ENCODE data around the gene HEXIM1.
A peak's percentile ranks its signal among the peaks of the same experiment; 100 is the strongest.
"Not testable (repeated sequence)": the region's sequence is repeated elsewhere in the genome, so short reads cannot be mapped to it uniquely, and the experiment has no call there.

Gene HEXIM1

DNA sequence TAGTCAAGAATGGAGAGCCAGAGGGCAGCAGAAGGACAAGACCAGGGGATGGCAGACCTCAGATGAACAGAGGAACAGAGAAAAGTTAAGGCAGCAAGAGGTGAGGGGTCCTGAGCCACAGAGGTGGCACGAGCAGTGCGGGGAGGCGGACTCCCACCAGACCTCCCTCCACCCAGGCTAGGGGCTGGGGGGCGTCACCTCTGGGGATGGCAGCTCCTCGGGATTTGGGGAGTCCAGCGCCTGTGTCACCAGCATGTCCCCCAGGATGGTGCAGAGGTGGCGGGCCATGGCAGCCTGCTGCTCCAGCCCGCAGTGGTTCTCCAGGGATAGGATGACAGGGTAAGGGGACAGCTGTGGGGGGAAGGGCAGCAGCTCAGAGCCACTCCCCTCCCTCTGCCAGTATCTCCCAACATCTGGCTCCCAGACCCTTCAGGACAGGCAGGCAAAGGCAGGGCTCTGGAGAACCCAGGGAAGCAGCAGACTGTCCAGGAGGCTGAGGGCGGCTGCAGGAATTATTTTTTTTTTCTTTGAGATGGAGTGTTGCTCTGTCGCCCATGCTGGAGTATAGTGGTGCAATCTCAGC is 31.8 kb upstream of the HEXIM1 start:
- Histone ChIP-seq H3K4me1 (ENCODE audit: control insufficient read depth, insufficient read depth, low read length) (peaks cover under 1% of the 10 kb centered on the region), H3K36me3 (ENCODE audit: control insufficient read depth, insufficient read depth, low read length) (peaks cover 26% of the 10 kb centered on the region), H3K4me3 (ENCODE audit: low read length) (no peak overlapping the region), H3K9ac (ENCODE audit: low read length) (no peak overlapping the region), H3K27me3 (ENCODE audit: control insufficient read depth, insufficient read depth, low read length) (no peaks in the 10 kb centered on the region), H3K27ac (ENCODE audit: low read depth, low read length) (no peak overlapping the region)

- no peak overlapping the region for H3K27ac ChIP-seq (ENCODE audit: low read depth, low read length)
- H3K27me3 ChIP-seq (ENCODE audit: control insufficient read depth, insufficient read depth, low read length), result no peaks in the 10 kb centered on the region
- no peaks in the 10 kb centered on the region for H3K4me1 ChIP-seq (ENCODE audit: control insufficient read depth, insufficient read depth, low read length)
- H3K36me3 ChIP-seq (ENCODE audit: control insufficient read depth, insufficient read depth, low read length), result peaks cover 26% of the 10 kb centered on the region
- no peak overlapping the region for H3K4me3 ChIP-seq (ENCODE audit: low read length)
- H3K9ac ChIP-seq (ENCODE audit: low read length), result no peak overlapping the region
Measured at GRCh38 chr17:45117334-45117733, 30.9 kb upstream of the HEXIM1 start.

- no peaks in the 10 kb centered on the region for H3K4me1 ChIP-seq (ENCODE audit: control insufficient read depth, insufficient read depth, low read length)
- H3K4me3 ChIP-seq (ENCODE audit: low read length), result no peak overlapping the region
- H3K27me3 ChIP-seq (ENCODE audit: control insufficient read depth, insufficient read depth, low read length), result no peaks in the 10 kb centered on the region
- no peak overlapping the region for H3K9ac ChIP-seq (ENCODE audit: low read length)
- peaks cover 24% of the 10 kb centered on the region for H3K36me3 ChIP-seq (ENCODE audit: control insufficient read depth, insufficient read depth, low read length)
- no peak overlapping the region for H3K27ac ChIP-seq (ENCODE audit: low read depth, low read length)
Measured at GRCh38 chr17:45117848-45118646, 30.2 kb upstream of the HEXIM1 start.

GRCh38 chr17:45118691-45119090 is 29.6 kb upstream of the HEXIM1 start:
- no peaks in the 10 kb centered on the region for H3K27me3 ChIP-seq (ENCODE audit: control insufficient read depth, insufficient read depth, low read length)
- H3K36me3 ChIP-seq (ENCODE audit: control insufficient read depth, insufficient read depth, low read length), result peaks cover 18% of the 10 kb centered on the region
- no peak overlapping the region for H3K9ac ChIP-seq (ENCODE audit: low read length)
- H3K4me1 ChIP-seq (ENCODE audit: control insufficient read depth, insufficient read depth, low read length), result no peaks in the 10 kb centered on the region
- H3K27ac ChIP-seq (ENCODE audit: low read depth, low read length), result no peak overlapping the region
- no peak overlapping the region for H3K4me3 ChIP-seq (ENCODE audit: low read length)

- H3K36me3 ChIP-seq (ENCODE audit: control insufficient read depth, insufficient read depth, low read length), result peaks cover 14% of the 10 kb centered on the region
- no peak overlapping the region for H3K4me3 ChIP-seq (ENCODE audit: low read length)
- H3K27me3 ChIP-seq (ENCODE audit: control insufficient read depth, insufficient read depth, low read length), result no peaks in the 10 kb centered on the region
- H3K4me1 ChIP-seq (ENCODE audit: control insufficient read depth, insufficient read depth, low read length), result no peaks in the 10 kb centered on the region
- H3K27ac ChIP-seq (ENCODE audit: low read depth, low read length), result no peak overlapping the region
- no peak overlapping the region for H3K9ac ChIP-seq (ENCODE audit: low read length)
Measured at GRCh38 chr17:45119964-45120363, 28.3 kb upstream of the HEXIM1 start.

- Histone ChIP-seq H3K36me3 (ENCODE audit: control insufficient read depth, insufficient read depth, low read length) (peaks cover 14% of the 10 kb centered on the region), H3K27me3 (ENCODE audit: control insufficient read depth, insufficient read depth, low read length) (no peaks in the 10 kb centered on the region), H3K4me1 (ENCODE audit: control insufficient read depth, insufficient read depth, low read length) (no peaks in the 10 kb centered on the region), H3K9ac (ENCODE audit: low read length) (no peak overlapping the region), H3K27ac (ENCODE audit: low read depth, low read length) (no peak overlapping the region), H3K4me3 (ENCODE audit: low read length) (no peak overlapping the region)
Measured at GRCh38 chr17:45120558-45120957, 27.7 kb upstream of the HEXIM1 start.

DNA sequence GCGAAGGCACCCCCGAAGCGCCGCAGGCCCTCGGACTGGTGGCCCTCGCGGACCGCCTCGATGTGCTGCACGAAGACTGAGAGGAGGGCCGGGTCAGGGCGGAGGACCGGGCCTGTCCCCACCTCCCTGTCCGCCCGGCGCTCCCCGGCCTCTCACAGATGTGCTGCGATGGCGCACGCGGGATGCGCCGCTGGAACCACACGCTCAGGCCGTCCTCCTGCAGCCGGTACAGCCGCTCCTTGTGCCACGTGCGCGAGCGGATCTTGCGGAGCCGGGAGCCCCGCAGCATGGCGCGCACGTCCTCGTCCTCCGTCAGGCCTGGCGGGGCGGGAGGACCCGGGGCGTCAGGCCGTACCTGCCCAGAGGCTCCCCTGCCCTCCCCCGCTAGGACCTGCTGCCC is 27.2 kb upstream of the HEXIM1 start:
- Histone ChIP-seq H3K27me3 (ENCODE audit: control insufficient read depth, insufficient read depth, low read length) (no peaks in the 10 kb centered on the region), H3K9ac (ENCODE audit: low read length) (no peak overlapping the region), H3K4me1 (ENCODE audit: control insufficient read depth, insufficient read depth, low read length) (no peaks in the 10 kb centered on the region), H3K4me3 (ENCODE audit: low read length) (no peak overlapping the region), H3K27ac (ENCODE audit: low read depth, low read length) (no peak overlapping the region), H3K36me3 (ENCODE audit: control insufficient read depth, insufficient read depth, low read length) (peaks cover 14% of the 10 kb centered on the region)

- no peak overlapping the region for H3K9ac ChIP-seq (ENCODE audit: low read length)
- H3K4me3 ChIP-seq (ENCODE audit: low read length), result no peak overlapping the region
- peaks cover 4% of the 10 kb centered on the region for H3K36me3 ChIP-seq (ENCODE audit: control insufficient read depth, insufficient read depth, low read length)
- peaks cover 12% of the 10 kb centered on the region for H3K4me1 ChIP-seq (ENCODE audit: control insufficient read depth, insufficient read depth, low read length)
- no peak overlapping the region for H3K27ac ChIP-seq (ENCODE audit: low read depth, low read length)
- no peaks in the 10 kb centered on the region for H3K27me3 ChIP-seq (ENCODE audit: control insufficient read depth, insufficient read depth, low read length)
Measured at GRCh38 chr17:45123076-45123770, 25.1 kb upstream of the HEXIM1 start.

DNA sequence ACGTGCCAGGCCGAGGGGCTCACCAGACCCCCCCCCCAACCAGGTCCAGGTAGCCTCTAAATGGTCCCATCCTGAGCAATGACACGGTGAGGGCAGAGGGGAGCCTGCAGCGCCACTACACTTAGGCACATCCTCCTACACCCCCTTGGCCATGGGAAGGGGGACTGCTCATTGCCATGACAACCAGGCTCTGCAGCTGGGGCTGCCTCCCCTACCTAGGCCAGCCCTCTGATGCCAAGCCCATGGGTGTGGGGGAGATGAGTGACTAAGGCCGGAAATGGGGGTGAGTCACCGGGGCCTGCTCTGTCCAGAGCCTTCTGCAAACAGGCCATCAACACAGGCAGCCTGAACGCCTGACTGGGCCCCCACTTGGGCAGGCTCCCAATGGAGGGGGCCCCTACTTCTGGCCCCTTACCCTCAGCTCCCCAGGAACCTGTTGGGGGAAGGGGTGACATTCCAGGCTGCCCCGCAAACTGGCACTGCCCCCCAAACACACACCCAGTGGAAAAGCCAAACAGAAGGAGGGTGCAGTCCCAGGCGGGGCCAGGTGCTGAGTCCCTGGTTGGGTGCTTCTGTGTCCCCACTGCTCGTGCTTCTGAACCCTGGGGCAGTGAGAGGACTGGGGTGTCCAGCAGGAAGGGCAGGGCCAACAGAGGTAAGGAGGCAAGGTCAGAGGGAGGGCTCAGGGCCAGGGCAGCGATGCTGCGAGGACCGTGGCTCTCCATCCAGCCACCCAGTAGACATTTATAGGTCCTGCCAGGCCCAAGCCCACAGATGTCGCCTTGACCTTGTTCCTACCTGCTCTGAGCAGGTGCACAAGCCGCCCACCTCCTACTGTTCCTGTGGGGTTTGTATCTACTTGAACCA is 24.1 kb upstream of the HEXIM1 start:
- Histone ChIP-seq H3K36me3 (ENCODE audit: control insufficient read depth, insufficient read depth, low read length) (no peaks in the 10 kb centered on the region), H3K27me3 (ENCODE audit: control insufficient read depth, insufficient read depth, low read length) (no peaks in the 10 kb centered on the region), H3K9ac (ENCODE audit: low read length) (no peak overlapping the region), H3K4me3 (ENCODE audit: low read length) (peak overlapping the region; percentile 27), H3K27ac (ENCODE audit: low read depth, low read length) (no peak overlapping the region), H3K4me1 (ENCODE audit: control insufficient read depth, insufficient read depth, low read length) (peaks cover 14% of the 10 kb centered on the region)

- H3K4me3 ChIP-seq (ENCODE audit: low read length); H3K9ac ChIP-seq (ENCODE audit: low read length); H3K27me3 ChIP-seq (ENCODE audit: control insufficient read depth, insufficient read depth, low read length); H3K36me3 ChIP-seq (ENCODE audit: control insufficient read depth, insufficient read depth, low read length); H3K27ac ChIP-seq (ENCODE audit: low read depth, low read length): not testable (repeated sequence)
- H3K4me1 ChIP-seq (ENCODE audit: control insufficient read depth, insufficient read depth, low read length), result peaks cover 14% of the 10 kb centered on the region
Measured at GRCh38 chr17:45124797-45125122, 23.5 kb upstream of the HEXIM1 start.

GRCh38 chr17:45125509-45125908 is 22.8 kb upstream of the HEXIM1 start:
- H3K27me3 ChIP-seq (ENCODE audit: control insufficient read depth, insufficient read depth, low read length), result no peaks in the 10 kb centered on the region
- H3K4me3 ChIP-seq (ENCODE audit: low read length), result no peak overlapping the region
- H3K36me3 ChIP-seq (ENCODE audit: control insufficient read depth, insufficient read depth, low read length), result no peaks in the 10 kb centered on the region
- H3K27ac ChIP-seq (ENCODE audit: low read depth, low read length), result no peak overlapping the region
- H3K4me1 ChIP-seq (ENCODE audit: control insufficient read depth, insufficient read depth, low read length), result peaks cover 14% of the 10 kb centered on the region
- H3K9ac ChIP-seq (ENCODE audit: low read length), result no peak overlapping the region

- H3K4me1 ChIP-seq (ENCODE audit: control insufficient read depth, insufficient read depth, low read length), result peaks cover 24% of the 10 kb centered on the region
Measured at GRCh38 chr17:45127207-45127547, 21.1 kb upstream of the HEXIM1 start.

More at GRCh38 chr17:45127207-45127547, 21.1 kb upstream of the HEXIM1 start:
- H3K36me3 ChIP-seq (ENCODE audit: control insufficient read depth, insufficient read depth, low read length), result no peaks in the 10 kb centered on the region
- peak overlapping the region; percentile 79 for H3K27ac ChIP-seq (ENCODE audit: low read depth, low read length)
- H3K4me3 ChIP-seq (ENCODE audit: low read length), result peak overlapping the region; percentile 41
- H3K9ac ChIP-seq (ENCODE audit: low read length), result peak overlapping the region; percentile 62
- H3K27me3 ChIP-seq (ENCODE audit: control insufficient read depth, insufficient read depth, low read length), result no peaks in the 10 kb centered on the region

All from rectal smooth muscle tissue (tissue), 1 donor.